ENCODE measurements around the gene EVI5L. TPM values are rescaled to one million over a fixed set of nuclear protein-coding genes. Genes with fewer than 3 reads are reported as not detected.
"Not testable (repeated sequence)": the region's sequence is repeated elsewhere in the genome, so short reads cannot be mapped to it uniquely, and the experiment has no call there.

EVI5L gene
- total RNA-seq, 4 donors from 2014 or later = 6.9 to 10.8 (median 7.9) TPM

DNA sequence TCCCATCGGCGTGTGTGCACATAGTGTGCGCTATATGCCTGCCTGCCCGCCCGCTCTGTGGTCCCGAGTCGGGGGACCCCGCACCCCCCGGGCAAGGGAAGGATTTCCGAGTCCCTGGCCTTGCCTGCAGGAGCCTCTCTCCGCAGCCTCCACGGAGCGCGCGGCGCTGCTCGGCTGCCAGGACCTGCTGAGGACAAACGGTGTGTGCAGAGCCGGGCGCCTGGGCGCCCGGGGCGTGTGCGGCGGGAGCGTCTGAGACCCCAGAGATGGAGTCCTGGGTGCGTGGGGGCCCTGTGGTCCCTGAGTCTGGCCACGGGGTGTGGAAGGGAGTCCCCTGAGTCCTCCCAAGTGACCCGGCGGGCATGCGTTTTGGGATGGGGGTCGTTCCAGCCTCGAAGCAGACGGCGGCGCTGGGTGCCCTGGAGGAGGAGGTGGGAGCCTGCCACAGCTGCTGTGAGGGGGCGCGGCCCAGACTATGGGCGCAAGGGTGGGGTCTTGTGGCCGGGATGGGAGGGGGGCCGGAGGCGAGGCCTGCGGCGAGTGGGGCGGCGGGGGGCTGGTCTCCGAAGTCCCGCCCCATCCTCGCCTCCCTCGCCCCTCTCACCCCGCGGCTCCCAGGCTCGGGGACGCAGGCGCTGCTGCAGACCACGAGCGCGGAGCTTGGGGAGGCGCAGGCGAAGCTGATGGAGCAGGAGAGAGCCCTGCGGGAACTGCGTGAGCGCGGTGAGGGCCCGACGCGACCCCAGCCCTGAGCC lies 41.7 kb upstream of the EVI5L start:
- TF ChIP-seq, protein P1, sequence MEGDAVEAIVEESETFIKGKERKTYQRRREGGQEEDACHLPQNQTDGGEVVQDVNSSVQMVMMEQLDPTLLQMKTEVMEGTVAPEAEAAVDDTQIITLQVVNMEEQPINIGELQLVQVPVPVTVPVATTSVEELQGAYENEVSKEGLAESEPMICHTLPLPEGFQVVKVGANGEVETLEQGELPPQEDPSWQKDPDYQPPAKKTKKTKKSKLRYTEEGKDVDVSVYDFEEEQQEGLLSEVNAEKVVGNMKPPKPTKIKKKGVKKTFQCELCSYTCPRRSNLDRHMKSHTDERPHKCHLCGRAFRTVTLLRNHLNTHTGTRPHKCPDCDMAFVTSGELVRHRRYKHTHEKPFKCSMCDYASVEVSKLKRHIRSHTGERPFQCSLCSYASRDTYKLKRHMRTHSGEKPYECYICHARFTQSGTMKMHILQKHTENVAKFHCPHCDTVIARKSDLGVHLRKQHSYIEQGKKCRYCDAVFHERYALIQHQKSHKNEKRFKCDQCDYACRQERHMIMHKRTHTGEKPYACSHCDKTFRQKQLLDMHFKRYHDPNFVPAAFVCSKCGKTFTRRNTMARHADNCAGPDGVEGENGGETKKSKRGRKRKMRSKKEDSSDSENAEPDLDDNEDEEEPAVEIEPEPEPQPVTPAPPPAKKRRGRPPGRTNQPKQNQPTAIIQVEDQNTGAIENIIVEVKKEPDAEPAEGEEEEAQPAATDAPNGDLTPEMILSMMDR (IDR thresholded peaks at IDR 0.05) = no peak
- ATAC-seq (ENCODE audit: low FRiP score) (no peak), DNase-seq (ENCODE audit: low spot score) (no peak)

DNA sequence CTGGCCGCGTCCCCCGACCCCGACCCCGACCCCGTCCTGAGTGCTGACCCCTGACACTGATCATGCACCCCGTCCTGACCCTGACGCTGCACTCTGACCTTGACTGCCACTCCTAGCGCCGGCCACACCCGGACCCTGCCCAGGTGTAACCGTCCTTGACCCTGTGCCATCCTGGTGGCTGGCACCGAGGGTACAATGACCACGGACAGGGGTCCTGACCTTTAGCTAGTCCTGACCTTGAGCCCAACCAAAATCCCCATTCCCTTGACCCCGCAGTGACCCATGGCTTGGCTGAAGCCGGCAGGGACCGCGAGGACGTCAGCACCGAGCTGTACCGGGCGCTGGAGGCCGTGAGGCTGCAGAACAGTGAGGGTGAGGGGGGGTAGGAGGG lies 41.1 kb upstream of the EVI5L start:
- TF ChIP-seq, protein P1 (IDR thresholded peaks at IDR 0.05) = no peak
- ATAC-seq (ENCODE audit: low FRiP score) (no peak), DNase-seq (ENCODE audit: low spot score) (no peak)

DNA sequence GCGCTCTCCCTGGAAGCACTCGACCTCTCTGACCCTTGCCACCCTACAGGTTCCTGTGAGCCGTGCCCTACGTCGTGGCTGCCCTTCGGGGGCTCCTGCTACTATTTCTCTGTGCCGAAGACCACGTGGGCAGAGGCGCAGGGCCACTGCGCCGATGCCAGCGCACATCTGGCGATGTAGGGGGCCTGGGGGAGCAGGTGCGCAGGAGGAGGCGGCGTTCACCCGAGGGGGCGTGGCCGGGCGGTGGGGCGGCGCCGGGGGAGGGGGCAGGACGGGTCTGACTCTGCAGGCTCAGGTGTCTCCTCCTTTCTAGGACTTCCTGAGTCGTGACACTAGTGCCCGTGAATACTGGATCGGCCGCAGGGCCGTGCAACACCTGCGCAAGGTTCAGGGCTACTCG lies 40.6 kb upstream of the EVI5L start:
- no peak for DNase-seq (ENCODE audit: low spot score)
- ATAC-seq (ENCODE audit: low FRiP score) = no peak

DNA sequence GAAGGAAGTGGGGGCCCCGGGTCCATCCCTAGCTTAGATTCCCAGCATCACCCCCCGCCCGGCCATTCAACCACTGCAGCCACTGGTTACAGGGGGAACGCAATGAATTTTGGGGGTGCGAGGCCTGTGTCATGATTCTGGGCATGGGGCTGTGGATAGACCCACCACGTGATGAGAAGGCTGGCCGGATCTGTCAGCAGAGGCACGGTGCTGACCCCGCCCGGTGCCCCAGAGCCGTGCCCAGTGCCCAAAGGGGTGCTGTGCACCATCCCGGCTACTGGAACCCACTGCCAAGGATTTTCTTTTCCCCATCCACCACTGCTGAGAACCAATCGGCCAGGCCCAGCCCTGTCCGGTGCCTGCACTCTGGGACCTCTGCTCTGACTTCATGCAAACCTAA lies 39.6 kb upstream of the EVI5L start:
- ATAC-seq (ENCODE audit: low FRiP score) = no peak
- no peak for DNase-seq (ENCODE audit: low spot score)
- TF ChIP-seq, protein P1 (IDR thresholded peaks at IDR 0.05) = no peak

More for the DNA sequence above, 40.6 kb upstream of the EVI5L start:
- TF ChIP-seq, protein P1 (IDR thresholded peaks at IDR 0.05) = no peak

DNA sequence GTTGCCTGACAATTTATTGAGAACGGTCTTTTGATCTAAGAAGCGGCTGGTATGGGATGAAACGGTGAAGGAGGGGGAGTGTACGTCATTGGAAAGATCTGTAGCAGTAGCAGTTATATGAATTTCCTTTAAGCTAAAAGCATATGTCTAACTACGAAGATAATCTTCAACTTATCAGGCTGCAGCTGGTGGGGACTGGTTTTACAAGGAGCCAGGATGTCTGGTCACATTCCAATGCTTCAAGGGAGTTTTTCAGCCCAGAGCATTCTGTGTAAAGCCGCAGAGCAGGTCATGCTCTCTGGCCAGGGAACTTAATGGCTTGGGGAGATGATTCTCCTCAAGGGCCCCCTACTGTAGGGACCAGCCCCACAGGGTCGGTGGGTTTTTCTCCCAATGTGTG lies 37.7 kb upstream of the EVI5L start:
- TF ChIP-seq, protein P1 (IDR thresholded peaks at IDR 0.05) = no peak
- ATAC-seq (ENCODE audit: low FRiP score) (no peak), DNase-seq (ENCODE audit: low spot score) (no peak)

DNA sequence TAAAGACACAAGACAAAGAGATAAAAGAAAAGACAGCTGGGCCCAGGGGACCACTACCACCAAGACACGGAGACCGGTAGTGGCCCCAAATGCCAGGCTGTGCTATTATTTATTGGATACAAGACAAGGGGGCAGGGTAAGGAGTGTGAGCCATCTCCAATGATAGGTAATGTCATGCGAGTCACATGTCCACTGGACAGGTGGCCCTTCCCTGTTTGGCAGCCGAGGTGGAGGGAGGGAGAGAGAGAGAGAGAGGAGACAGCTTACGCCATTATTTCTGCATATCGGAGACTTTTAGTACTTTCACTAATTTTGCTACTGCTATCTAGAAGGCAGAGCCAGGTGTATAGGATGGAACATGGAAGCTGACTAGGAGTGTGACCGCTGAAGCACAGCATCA lies 37.3 kb upstream of the EVI5L start:
- DNase-seq (ENCODE audit: low spot score); ATAC-seq (ENCODE audit: low FRiP score): not testable (repeated sequence)

DNA sequence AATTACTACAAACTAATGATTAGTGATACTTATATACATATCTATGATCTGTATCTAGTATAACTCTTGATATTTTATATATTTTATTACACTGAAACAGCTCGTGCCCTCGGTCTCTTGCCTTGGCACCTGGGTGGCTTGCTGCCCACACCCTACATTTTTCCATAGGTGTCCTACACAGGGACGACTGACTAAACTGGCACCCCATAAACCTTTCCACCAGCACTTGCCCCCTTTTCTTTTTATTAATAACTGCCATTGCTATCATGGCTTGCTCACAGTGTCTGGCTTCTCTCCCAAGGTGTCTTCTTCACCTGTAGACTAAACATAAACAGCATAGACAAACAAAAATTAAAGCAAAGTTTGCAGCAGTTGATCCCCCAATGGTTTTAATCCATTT lies 36.5 kb upstream of the EVI5L start:
- ATAC-seq (ENCODE audit: low FRiP score) = no peak
- DNase-seq (ENCODE audit: low spot score) = no peak
- TF ChIP-seq, protein P1 (IDR thresholded peaks at IDR 0.05) = no peak

Data from omental fat pad (tissue), 4 donors.